RWPE2 (cell line): ENCODE data around the gene SLC6A9.
A peak's percentile ranks its signal among the peaks of the same experiment; 100 is the strongest.

ENCODE experiments used
- ATAC-seq: fragments of 200-7000 bp; cut with Tn5 transposase; 3 replicates; pipeline ENCODE4 v1.9.1; 2021; ENCODE audit warnings: low read depth
- DNase-seq: peaks from one replicate; pipeline ENCODE4 v3.0.0-alpha.2; 2020; ENCODE audit warnings: low spot score
- H3K27ac ChIP-seq: fragments of 450-650 bp; 2 replicates; pipeline ENCODE4 v1.5.1; 2017; ENCODE audit warnings: mild to moderate bottlenecking; ENCODE audit not compliant: poor library complexity, severe bottlenecking
- H3K27me3 ChIP-seq: fragments of 250-450 bp; sonication (Bioruptor Pico); 2 replicates; pipeline ENCODE4 v1.5.1; 2021; ENCODE audit warnings: mild to moderate bottlenecking, moderate library complexity; ENCODE audit not compliant: insufficient read depth, poor library complexity, severe bottlenecking
- H3K36me3 ChIP-seq: fragments of 250-450 bp; sonication (Bioruptor Pico); 2 replicates; pipeline ENCODE4 v1.5.1; 2020; ENCODE audit warnings: low read depth, mild to moderate bottlenecking, moderate library complexity
- H3K4me1 ChIP-seq: fragments of 250-450 bp; sonication (Bioruptor Pico); 2 replicates; pipeline ENCODE4 v1.5.1; 2021; ENCODE audit warnings: mild to moderate bottlenecking, moderate library complexity; ENCODE audit not compliant: insufficient read depth, poor library complexity, severe bottlenecking
- H3K4me3 ChIP-seq: fragments of 250-450 bp; sonication (Bioruptor Pico); 2 replicates; pipeline ENCODE4 v1.5.1; 2021; ENCODE audit warnings: mild to moderate bottlenecking, moderate library complexity; ENCODE audit not compliant: severe bottlenecking
- H3K9me3 ChIP-seq: fragments of 250-450 bp; sonication (Bioruptor Pico); 2 replicates; pipeline ENCODE4 v1.5.1; 2021; ENCODE audit warnings: mild to moderate bottlenecking, moderate library complexity; ENCODE audit not compliant: severe bottlenecking
- CTCF ChIP-seq: fragments of 450-650 bp; IDR thresholded peaks from one replicate; pipeline ENCODE4 v1.5.1; 2017; ENCODE audit warnings: mild to moderate bottlenecking, moderate library complexity; ENCODE audit not compliant: poor library complexity, severe bottlenecking

SLC6A9 gene

GRCh38 chr1:43982241-43982640 is 49.0 kb downstream of the SLC6A9 start:
- no peak overlapping the region for H3K4me3 ChIP-seq
- ATAC-seq (no peak), DNase-seq (no peak)
- H3K4me1 ChIP-seq, result peaks cover 10% of the 10 kb centered on the region
- TF ChIP-seq CTCF, result no peak
- H3K27me3 ChIP-seq, result no peaks in the 10 kb centered on the region
- H3K27ac ChIP-seq, result no peak overlapping the region
- H3K9me3 ChIP-seq, result no peaks in the 10 kb centered on the region
- peaks cover 52% of the 10 kb centered on the region for H3K36me3 ChIP-seq

- H3K4me3 ChIP-seq, result no peak overlapping the region
- peaks cover 10% of the 10 kb centered on the region for H3K4me1 ChIP-seq
- no peaks in the 10 kb centered on the region for H3K9me3 ChIP-seq
- no peak for DNase-seq
- ATAC-seq, result no peak
- no peaks in the 10 kb centered on the region for H3K27me3 ChIP-seq
- TF ChIP-seq CTCF, result no peak
- peak overlapping the region; percentile 91 for H3K27ac ChIP-seq
- H3K36me3 ChIP-seq, result peaks cover 57% of the 10 kb centered on the region
Measured at GRCh38 chr1:43981636-43982035, 49.6 kb downstream of the SLC6A9 start.

- no peak for TF ChIP-seq CTCF
- Histone ChIP-seq H3K27me3 (no peaks in the 10 kb centered on the region), H3K4me3 (peak overlapping the region; percentile 66), H3K9me3 (no peaks in the 10 kb centered on the region), H3K27ac (peak overlapping the region; percentile 91), H3K36me3 (peaks cover 57% of the 10 kb centered on the region), H3K4me1 (peaks cover 10% of the 10 kb centered on the region)
- DNase-seq (no peak), ATAC-seq (peak; percentile 38)
Measured at GRCh38 chr1:43981135-43981491, 50.1 kb downstream of the SLC6A9 start.

- peak overlapping the region; percentile 66 for H3K4me3 ChIP-seq
- ATAC-seq (peak; percentile 62), DNase-seq (no peak)
- no peaks in the 10 kb centered on the region for H3K9me3 ChIP-seq
- no peak for TF ChIP-seq CTCF
- H3K4me1 ChIP-seq, result peaks cover 10% of the 10 kb centered on the region
- H3K27me3 ChIP-seq, result no peaks in the 10 kb centered on the region
- H3K36me3 ChIP-seq, result peaks cover 52% of the 10 kb centered on the region
- H3K27ac ChIP-seq, result peak overlapping the region; percentile 91
Measured at GRCh38 chr1:43980255-43981134, 50.8 kb downstream of the SLC6A9 start.
